HEK293 (cell line): Measurements from ENCODE around the gene CSNK1A1L.

Experiments used
- CTCF ChIA-PET: fragments of 350-600 bp; formaldehyde crosslinking; extraction: SDS; loops from one replicate; lab custom pipeline; 2021; ENCODE audit warnings: antibody characterized with exemption; lab: Yijun Ruan, JAX
- POLR2A ChIA-PET: fragments of 300-600 bp; formaldehyde crosslinking; extraction: SDS; loops from one replicate; lab custom pipeline; 2020; ENCODE audit warnings: antibody characterized with exemption, inconsistent platforms; lab: Yijun Ruan, JAX
- H3K27ac ChIP-seq: fragments of 200-500 bp; sonication (Bioruptor generic); 2 replicates; pipeline ENCODE4 v1.5.1; 2014; ENCODE audit warnings: low read depth, low read length, control low read depth, inconsistent platforms; ENCODE audit errors: extremely low read depth
- H3K36me3 ChIP-seq, 2 experiments: fragments of 200-500 bp in 1 of 2; sonication (Bioruptor generic) in 1 of 2; 1 replicate in 1 of 2; 2 replicates in 1 of 2; pipeline ENCODE4 v1.5.1; 2014 to 2017; ENCODE audit warnings: inconsistent platforms in 2 of 2, low read length in 2 of 2; ENCODE audit not compliant: control insufficient read depth in 2 of 2, insufficient read depth in 1 of 2
- H3K4me1 ChIP-seq: fragments of 200-500 bp; sonication (Bioruptor generic); 2 replicates; pipeline ENCODE4 v1.5.1; 2014; ENCODE audit warnings: mild to moderate bottlenecking, low read length, inconsistent platforms; ENCODE audit not compliant: control insufficient read depth, insufficient read depth
- H3K4me3 ChIP-seq: 2 replicates; pipeline ENCODE4 v1.5.1; 2011; ENCODE audit warnings: low read depth, mild to moderate bottlenecking, control low read depth, low read length, moderate library complexity
- H3K9me3 ChIP-seq: fragments of 200-500 bp; sonication (Bioruptor generic); 2 replicates; pipeline ENCODE4 v1.5.1; 2014; ENCODE audit warnings: low read depth, low read length, inconsistent platforms; ENCODE audit not compliant: control insufficient read depth, insufficient read depth
- KLF10 ChIP-seq: fragments of 450-650 bp; IDR thresholded peaks from 2 replicates; pipeline ENCODE4 v1.5.1; 2018; ENCODE audit warnings: missing biosample characterization, mild to moderate bottlenecking, missing genetic modification characterization
- KLF8 ChIP-seq: fragments of 450-650 bp; formaldehyde crosslinking; IDR thresholded peaks from 2 replicates; pipeline ENCODE4 v1.5.1; 2016; ENCODE audit warnings: missing biosample characterization, missing genetic modification characterization
- PRDM1 ChIP-seq: fragments of 450-650 bp; formaldehyde crosslinking; IDR thresholded peaks from 2 replicates; pipeline ENCODE4; 2016; ENCODE audit warnings: missing biosample characterization, missing genetic modification characterization
- SP7 ChIP-seq: fragments of 450-650 bp; formaldehyde crosslinking; IDR thresholded peaks from 2 replicates; pipeline ENCODE4 v1.5.1; 2016; ENCODE audit warnings: missing biosample characterization, missing genetic modification characterization
- ZBTB6 ChIP-seq: fragments of 450-650 bp; formaldehyde crosslinking; IDR thresholded peaks from 2 replicates; pipeline ENCODE4 v1.5.1; 2017; ENCODE audit warnings: missing biosample characterization, missing genetic modification characterization
- ZBTB7A ChIP-seq: fragments of 450-650 bp; formaldehyde crosslinking; IDR thresholded peaks from 2 replicates; pipeline ENCODE4 v1.5.1; 2016; ENCODE audit warnings: low read depth, missing biosample characterization, missing genetic modification characterization
- ZFP41 ChIP-seq: fragments of 450-650 bp; formaldehyde crosslinking; IDR thresholded peaks from 2 replicates; pipeline ENCODE4 v1.5.1; 2016; ENCODE audit warnings: missing biosample characterization, missing genetic modification characterization, borderline replicate concordance
- ZIC2 ChIP-seq: fragments of 450-650 bp; formaldehyde crosslinking; IDR thresholded peaks from 2 replicates; pipeline ENCODE4 v1.5.1; 2016; ENCODE audit warnings: missing biosample characterization, missing genetic modification characterization
- ZNF157 ChIP-seq: fragments of 450-650 bp; formaldehyde crosslinking; IDR thresholded peaks from 2 replicates; pipeline ENCODE4 v1.5.1; 2016; ENCODE audit warnings: missing biosample characterization, missing genetic modification characterization
- ZNF280D ChIP-seq: fragments of 450-650 bp; formaldehyde crosslinking; IDR thresholded peaks from 2 replicates; pipeline ENCODE4 v1.5.1; 2016; ENCODE audit warnings: missing biosample characterization, missing genetic modification characterization
- ZNF362 ChIP-seq: fragments of 450-650 bp; formaldehyde crosslinking; IDR thresholded peaks from 2 replicates; pipeline ENCODE4 v1.5.1; 2016; ENCODE audit warnings: missing biosample characterization, missing genetic modification characterization
- ZNF433 ChIP-seq: fragments of 450-650 bp; formaldehyde crosslinking; IDR thresholded peaks from 2 replicates; pipeline ENCODE4 v1.5.1; 2016; ENCODE audit warnings: missing biosample characterization, missing genetic modification characterization, low read depth
- ZNF580 ChIP-seq: fragments of 450-650 bp; formaldehyde crosslinking; IDR thresholded peaks from 2 replicates; pipeline ENCODE4 v1.5.1; 2016; ENCODE audit warnings: missing biosample characterization, missing genetic modification characterization
- ZNF596 ChIP-seq: fragments of 450-650 bp; IDR thresholded peaks from 2 replicates; pipeline ENCODE4 v1.5.0; 2018; ENCODE audit warnings: missing biosample characterization, mild to moderate bottlenecking, missing genetic modification characterization, moderate library complexity
- ZNF624 ChIP-seq: fragments of 450-650 bp; formaldehyde crosslinking; IDR thresholded peaks from 2 replicates; pipeline ENCODE4 v1.5.1; 2017; ENCODE audit warnings: missing biosample characterization, missing genetic modification characterization
- ZNF660 ChIP-seq: fragments of 450-650 bp; IDR thresholded peaks from 2 replicates; pipeline ENCODE4 v1.5.1; 2018; ENCODE audit warnings: missing biosample characterization, mild to moderate bottlenecking, missing genetic modification characterization
- ZNF670 ChIP-seq: fragments of 450-650 bp; formaldehyde crosslinking; IDR thresholded peaks from 2 replicates; pipeline ENCODE4 v1.5.1; 2016; ENCODE audit warnings: missing biosample characterization, missing genetic modification characterization, low read depth
- ZNF785 ChIP-seq: fragments of 450-650 bp; formaldehyde crosslinking; IDR thresholded peaks from 2 replicates; pipeline ENCODE4 v1.5.1; 2016; ENCODE audit warnings: missing biosample characterization, missing genetic modification characterization
- ZNF830 ChIP-seq: fragments of 450-650 bp; IDR thresholded peaks from 2 replicates; pipeline ENCODE4 v1.5.0; 2018; ENCODE audit warnings: missing biosample characterization, missing genetic modification characterization, low read depth, mild to moderate bottlenecking, moderate library complexity
- ZNF843 ChIP-seq: fragments of 450-650 bp; formaldehyde crosslinking; IDR thresholded peaks from 2 replicates; pipeline ENCODE4 v1.5.1; 2016; ENCODE audit warnings: missing biosample characterization, missing genetic modification characterization
- ZSCAN23 ChIP-seq: fragments of 450-650 bp; formaldehyde crosslinking; IDR thresholded peaks from 2 replicates; pipeline ENCODE4 v1.5.1; 2016; ENCODE audit warnings: missing biosample characterization, missing genetic modification characterization
- TF ChIP-seq, protein P1 (sequence below): fragments of 450-650 bp; formaldehyde crosslinking; optimal IDR thresholded peaks from 2 replicates; pipeline ENCODE3; 2016; ENCODE audit warnings: missing biosample characterization, mild to moderate bottlenecking, missing genetic modification characterization

The CSNK1A1L gene

DNA sequence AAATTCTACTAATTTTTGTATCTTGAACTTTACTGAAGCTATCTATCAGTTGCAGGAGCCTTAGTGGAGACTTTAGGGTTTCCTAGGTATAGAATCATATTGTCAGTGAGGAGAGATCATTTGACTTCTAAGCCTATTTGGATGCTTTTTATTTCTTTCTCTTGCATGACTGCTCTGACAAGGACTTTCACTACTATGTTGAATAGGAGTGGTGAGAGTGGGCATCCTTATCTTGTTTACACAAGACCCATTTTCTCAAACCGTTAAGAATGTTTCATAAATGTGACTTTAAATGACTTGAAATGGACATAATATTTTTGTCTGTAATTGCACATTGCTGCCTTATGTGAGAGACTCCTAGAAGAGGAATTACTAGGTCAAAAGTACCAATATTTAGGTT, 17.9 kb upstream of the CSNK1A1L start:
- TF ChIP-seq ZNF624 (tag by site-specific recombination) (no peak), ZBTB6 (tag by site-specific recombination) (no peak), ZNF362 (no peak), ZBTB7A (tag by site-specific recombination) (no peak), ZNF785 (tag by site-specific recombination) (no peak), ZNF596 (tag by site-specific recombination) (no peak), ZSCAN23 (tag by site-specific recombination) (no peak), ZIC2 (no peak), KLF8 (no peak), ZNF433 (no peak), ZNF280D (tag by site-specific recombination) (no peak), ZNF157 (no peak), ZNF830 (tag by site-specific recombination) (no peak), ZNF660 (tag by site-specific recombination) (no peak), ZNF670 (tag by site-specific recombination) (no peak), ZNF580 (no peak), KLF10 (tag by site-specific recombination) (no peak)
- Histone ChIP-seq H3K4me3 (no peak overlapping the region), H3K27ac (no peak overlapping the region), H3K9me3 (no peaks in the 10 kb centered on the region), H3K4me1 (peaks cover 8% of the 10 kb centered on the region), H3K36me3 (no peaks in the 10 kb centered on the region)
- POLR2A ChIA-PET, result no interaction called here
- CTCF ChIA-PET, result no interaction called here

- no peaks in the 10 kb centered on the region for H3K9me3 ChIP-seq
- H3K4me1 ChIP-seq, result no peaks in the 10 kb centered on the region
- ChIA-PET POLR2A (no interaction called here), CTCF (interaction anchor here (0.8 kb wide), 1 partner anchor 9 kb away, joined by 3 read pairs; no protein-coding TSS in a partner anchor)
- no peak overlapping the region for H3K27ac ChIP-seq
- no peak for TF ChIP-seq ZFP41 (tag by site-specific recombination)
- no peak for TF ChIP-seq ZNF843 (tag by site-specific recombination)
- TF ChIP-seq SP7 (tag by site-specific recombination), result no peak
- TF ChIP-seq, protein P1, sequence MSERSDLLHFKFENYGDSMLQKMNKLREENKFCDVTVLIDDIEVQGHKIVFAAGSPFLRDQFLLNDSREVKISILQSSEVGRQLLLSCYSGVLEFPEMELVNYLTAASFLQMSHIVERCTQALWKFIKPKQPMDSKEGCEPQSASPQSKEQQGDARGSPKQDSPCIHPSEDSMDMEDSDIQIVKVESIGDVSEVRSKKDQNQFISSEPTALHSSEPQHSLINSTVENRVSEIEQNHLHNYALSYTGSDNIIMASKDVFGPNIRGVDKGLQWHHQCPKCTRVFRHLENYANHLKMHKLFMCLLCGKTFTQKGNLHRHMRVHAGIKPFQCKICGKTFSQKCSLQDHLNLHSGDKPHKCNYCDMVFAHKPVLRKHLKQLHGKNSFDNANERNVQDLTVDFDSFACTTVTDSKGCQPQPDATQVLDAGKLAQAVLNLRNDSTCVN (tag by site-specific recombination), result no peak
- no peak for TF ChIP-seq PRDM1 (tag by site-specific recombination)
- no peaks in the 10 kb centered on the region for H3K36me3 ChIP-seq
- no peak overlapping the region for H3K4me3 ChIP-seq
Measured at GRCh38 chr13:37118016-37118415, 12.6 kb upstream of the CSNK1A1L start.
